A549 (cell line): Measurements from ENCODE around the gene ACADM.

Experiments used
- CTCF ChIP-seq: fragments of >200 bp; sonication (Bioruptor Twin); formaldehyde crosslinking; IDR thresholded peaks from 3 replicates; pipeline ENCODE4 v1.5.1; 2016
- USF2 ChIP-seq: fragments of 450-650 bp; IDR thresholded peaks from 2 replicates; pipeline ENCODE4 v1.6.1; 2014; ENCODE audit warnings: antibody characterized with exemption
- TF ChIP-seq, protein P1 (sequence below): IDR thresholded peaks from 2 replicates; pipeline ENCODE4 v1.6.1; 2012

DNA sequence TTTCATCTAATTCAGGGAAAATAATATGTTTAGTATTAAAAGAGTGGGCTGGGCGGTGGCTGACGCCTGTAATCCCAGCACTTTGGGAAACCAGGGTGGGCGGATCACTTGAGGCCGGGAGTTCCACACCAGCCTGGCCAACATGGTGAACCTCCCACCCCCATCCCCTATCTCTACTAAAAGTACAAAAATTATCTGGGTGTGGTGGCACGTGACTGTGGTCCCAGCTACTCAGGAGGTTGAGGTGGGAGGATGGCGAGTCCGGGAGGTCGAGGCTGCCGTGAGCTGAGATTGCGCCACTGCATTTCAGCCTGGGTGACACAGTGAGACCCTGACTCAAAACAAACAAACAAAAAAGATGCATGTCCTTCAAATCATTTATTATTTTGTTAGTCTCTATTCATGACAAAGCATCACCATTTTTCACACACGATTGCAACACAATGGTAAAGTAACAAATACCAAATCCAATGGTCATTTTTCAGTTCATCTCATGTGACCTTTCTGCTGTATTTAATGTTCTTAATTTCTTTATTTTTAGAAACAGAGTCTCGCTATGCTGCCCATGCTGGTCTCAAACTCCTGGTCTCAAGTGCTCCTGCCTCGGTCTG lies 73.2 kb downstream of the ACADM start:
- TF ChIP-seq CTCF (no peak), USF2 (no peak)
- TF ChIP-seq, protein P1, sequence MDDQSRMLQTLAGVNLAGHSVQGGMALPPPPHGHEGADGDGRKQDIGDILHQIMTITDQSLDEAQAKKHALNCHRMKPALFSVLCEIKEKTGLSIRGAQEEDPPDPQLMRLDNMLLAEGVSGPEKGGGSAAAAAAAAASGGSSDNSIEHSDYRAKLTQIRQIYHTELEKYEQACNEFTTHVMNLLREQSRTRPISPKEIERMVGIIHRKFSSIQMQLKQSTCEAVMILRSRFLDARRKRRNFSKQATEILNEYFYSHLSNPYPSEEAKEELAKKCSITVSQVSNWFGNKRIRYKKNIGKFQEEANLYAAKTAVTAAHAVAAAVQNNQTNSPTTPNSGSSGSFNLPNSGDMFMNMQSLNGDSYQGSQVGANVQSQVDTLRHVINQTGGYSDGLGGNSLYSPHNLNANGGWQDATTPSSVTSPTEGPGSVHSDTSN: no peak
